SK-N-SH (cell line): ENCODE data around the gene ABCA4.
A peak's percentile ranks its signal among the peaks of the same experiment; 100 is the strongest.

Experiments used
- EP300 ChIP-seq, 2 experiments: IDR thresholded peaks; 2 replicates each; pipeline versions ENCODE4 v1.4.0 to v1.6.1; 2012; ENCODE audit warnings: borderline replicate concordance in 1 of 2, low read depth in 1 of 2, low read length in 1 of 2
- GABPA ChIP-seq: IDR thresholded peaks from 2 replicates; pipeline ENCODE4 v1.4.0; 2012; ENCODE audit warnings: low read depth, mild to moderate bottlenecking
- MXI1 ChIP-seq: IDR thresholded peaks from 2 replicates; pipeline ENCODE4 v1.6.1; 2012; ENCODE audit warnings: mild to moderate bottlenecking, low read depth, low read length, improper control_type of control experiment
- NFIC ChIP-seq: IDR thresholded peaks from 2 replicates; pipeline ENCODE4 v1.4.0; 2012; ENCODE audit warnings: borderline replicate concordance
- RCOR1 ChIP-seq: fragments of 150-350 bp; IDR thresholded peaks from 2 replicates; pipeline ENCODE4 v1.6.1; 2017; ENCODE audit warnings: antibody characterized with exemption, low read length
- RFX5 ChIP-seq: IDR thresholded peaks from 2 replicates; pipeline ENCODE4 v1.6.1; 2012; ENCODE audit warnings: mild to moderate bottlenecking, improper control_type of control experiment, low read length
- SIN3A ChIP-seq: IDR thresholded peaks from 2 replicates; pipeline ENCODE4 v1.6.1; 2012; ENCODE audit warnings: low read depth, mild to moderate bottlenecking, low read length, moderate library complexity, borderline replicate concordance
- TAF1 ChIP-seq: IDR thresholded peaks from 2 replicates; pipeline ENCODE4 v1.6.1; 2012; ENCODE audit warnings: low read depth, mild to moderate bottlenecking, low read length, moderate library complexity, borderline replicate concordance
- YY1 ChIP-seq: IDR thresholded peaks from 2 replicates; pipeline ENCODE4 v1.4.0; 2012; ENCODE audit warnings: low read depth, mild to moderate bottlenecking
- TF ChIP-seq, protein P1 (sequence below): IDR thresholded peaks from 2 replicates; pipeline ENCODE4; 2012
- TF ChIP-seq, protein P2 (sequence below): fragments of 200-600 bp; sonication (generic); IDR thresholded peaks from 2 replicates; pipeline ENCODE4 v1.6.1; 2017; ENCODE audit warnings: antibody characterized with exemption, mild to moderate bottlenecking, moderate library complexity
- TF ChIP-seq, protein P3 (sequence below): IDR thresholded peaks from 2 replicates; pipeline ENCODE4 v1.4.0; 2012; ENCODE audit warnings: low read depth
- TF ChIP-seq, protein P4 (sequence below): IDR thresholded peaks from 2 replicates; pipeline ENCODE4 v1.4.0; 2012; ENCODE audit warnings: low read depth, borderline replicate concordance
- TF ChIP-seq, protein P5 (sequence below): IDR thresholded peaks from 2 replicates; pipeline ENCODE4 v1.4.0; 2012; ENCODE audit warnings: low read depth, borderline replicate concordance

DNA sequence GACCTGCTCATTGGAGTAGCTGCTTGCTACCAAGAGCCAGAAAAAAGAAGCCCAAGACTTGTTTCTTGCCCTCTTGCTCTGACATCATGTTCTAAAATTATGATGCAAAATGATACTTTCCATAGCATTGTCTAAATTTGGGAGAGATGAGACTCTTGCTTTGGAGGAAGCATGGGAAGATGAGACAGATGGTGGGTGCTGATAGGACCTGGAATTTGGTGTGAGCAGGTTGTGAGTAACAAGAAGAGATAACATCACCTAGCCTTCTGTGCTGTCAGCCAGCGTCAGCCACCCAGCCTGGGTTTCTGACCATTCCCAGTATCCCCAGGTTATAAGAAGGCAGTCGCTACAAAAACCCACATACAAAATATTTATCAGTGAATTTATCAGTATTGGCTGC, 144.7 kb downstream of the ABCA4 start:
- TF ChIP-seq SIN3A = no peak
- TF ChIP-seq, protein P1, sequence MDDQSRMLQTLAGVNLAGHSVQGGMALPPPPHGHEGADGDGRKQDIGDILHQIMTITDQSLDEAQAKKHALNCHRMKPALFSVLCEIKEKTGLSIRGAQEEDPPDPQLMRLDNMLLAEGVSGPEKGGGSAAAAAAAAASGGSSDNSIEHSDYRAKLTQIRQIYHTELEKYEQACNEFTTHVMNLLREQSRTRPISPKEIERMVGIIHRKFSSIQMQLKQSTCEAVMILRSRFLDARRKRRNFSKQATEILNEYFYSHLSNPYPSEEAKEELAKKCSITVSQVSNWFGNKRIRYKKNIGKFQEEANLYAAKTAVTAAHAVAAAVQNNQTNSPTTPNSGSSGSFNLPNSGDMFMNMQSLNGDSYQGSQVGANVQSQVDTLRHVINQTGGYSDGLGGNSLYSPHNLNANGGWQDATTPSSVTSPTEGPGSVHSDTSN = peak; percentile 49
- TF ChIP-seq, protein P2, sequence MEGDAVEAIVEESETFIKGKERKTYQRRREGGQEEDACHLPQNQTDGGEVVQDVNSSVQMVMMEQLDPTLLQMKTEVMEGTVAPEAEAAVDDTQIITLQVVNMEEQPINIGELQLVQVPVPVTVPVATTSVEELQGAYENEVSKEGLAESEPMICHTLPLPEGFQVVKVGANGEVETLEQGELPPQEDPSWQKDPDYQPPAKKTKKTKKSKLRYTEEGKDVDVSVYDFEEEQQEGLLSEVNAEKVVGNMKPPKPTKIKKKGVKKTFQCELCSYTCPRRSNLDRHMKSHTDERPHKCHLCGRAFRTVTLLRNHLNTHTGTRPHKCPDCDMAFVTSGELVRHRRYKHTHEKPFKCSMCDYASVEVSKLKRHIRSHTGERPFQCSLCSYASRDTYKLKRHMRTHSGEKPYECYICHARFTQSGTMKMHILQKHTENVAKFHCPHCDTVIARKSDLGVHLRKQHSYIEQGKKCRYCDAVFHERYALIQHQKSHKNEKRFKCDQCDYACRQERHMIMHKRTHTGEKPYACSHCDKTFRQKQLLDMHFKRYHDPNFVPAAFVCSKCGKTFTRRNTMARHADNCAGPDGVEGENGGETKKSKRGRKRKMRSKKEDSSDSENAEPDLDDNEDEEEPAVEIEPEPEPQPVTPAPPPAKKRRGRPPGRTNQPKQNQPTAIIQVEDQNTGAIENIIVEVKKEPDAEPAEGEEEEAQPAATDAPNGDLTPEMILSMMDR = no peak
- TF ChIP-seq, protein P3, sequence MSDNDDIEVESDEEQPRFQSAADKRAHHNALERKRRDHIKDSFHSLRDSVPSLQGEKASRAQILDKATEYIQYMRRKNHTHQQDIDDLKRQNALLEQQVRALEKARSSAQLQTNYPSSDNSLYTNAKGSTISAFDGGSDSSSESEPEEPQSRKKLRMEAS = no peak
- TF ChIP-seq EP300 (IDR thresholded peaks at IDR 0.05; ENCODE audit: borderline replicate concordance in 1 of 2, low read depth in 1 of 2, low read length in 1 of 2) = peak in 1 of 2 experiments; percentile 36; a peak in 1 of 4 replicates
- no peak for TF ChIP-seq YY1
- TF ChIP-seq MXI1 = no peak
- TF ChIP-seq RCOR1 = no peak
- TF ChIP-seq GABPA = no peak
- TF ChIP-seq, protein P4, sequence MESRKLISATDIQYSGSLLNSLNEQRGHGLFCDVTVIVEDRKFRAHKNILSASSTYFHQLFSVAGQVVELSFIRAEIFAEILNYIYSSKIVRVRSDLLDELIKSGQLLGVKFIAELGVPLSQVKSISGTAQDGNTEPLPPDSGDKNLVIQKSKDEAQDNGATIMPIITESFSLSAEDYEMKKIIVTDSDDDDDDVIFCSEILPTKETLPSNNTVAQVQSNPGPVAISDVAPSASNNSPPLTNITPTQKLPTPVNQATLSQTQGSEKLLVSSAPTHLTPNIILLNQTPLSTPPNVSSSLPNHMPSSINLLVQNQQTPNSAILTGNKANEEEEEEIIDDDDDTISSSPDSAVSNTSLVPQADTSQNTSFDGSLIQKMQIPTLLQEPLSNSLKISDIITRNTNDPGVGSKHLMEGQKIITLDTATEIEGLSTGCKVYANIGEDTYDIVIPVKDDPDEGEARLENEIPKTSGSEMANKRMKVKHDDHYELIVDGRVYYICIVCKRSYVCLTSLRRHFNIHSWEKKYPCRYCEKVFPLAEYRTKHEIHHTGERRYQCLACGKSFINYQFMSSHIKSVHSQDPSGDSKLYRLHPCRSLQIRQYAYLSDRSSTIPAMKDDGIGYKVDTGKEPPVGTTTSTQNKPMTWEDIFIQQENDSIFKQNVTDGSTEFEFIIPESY = no peak
- TF ChIP-seq TAF1 = no peak
- 0 out of 2 replicates have a peak, but pooled peaks have one; percentile 9 for TF ChIP-seq NFIC
- TF ChIP-seq RFX5 = no peak
- TF ChIP-seq, protein P5, sequence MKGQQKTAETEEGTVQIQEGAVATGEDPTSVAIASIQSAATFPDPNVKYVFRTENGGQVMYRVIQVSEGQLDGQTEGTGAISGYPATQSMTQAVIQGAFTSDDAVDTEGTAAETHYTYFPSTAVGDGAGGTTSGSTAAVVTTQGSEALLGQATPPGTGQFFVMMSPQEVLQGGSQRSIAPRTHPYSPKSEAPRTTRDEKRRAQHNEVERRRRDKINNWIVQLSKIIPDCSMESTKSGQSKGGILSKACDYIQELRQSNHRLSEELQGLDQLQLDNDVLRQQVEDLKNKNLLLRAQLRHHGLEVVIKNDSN = no peak
